Activated CD8-positive, alpha-beta memory T cell treated with anti-CD3 and anti-CD28 coated beads, Interleukin-2, amount 50 U/mL, for 24 hours (primary cell): ENCODE results near the gene ARHGEF19.

Experiments used
- DNase-seq: peaks from one replicate; pipeline ENCODE4 v3.0.0-alpha.2; 2020; ENCODE audit errors: extremely low read depth

The ARHGEF19 gene

GRCh38 chr1:16244650-16245285, 32.3 kb upstream of the ARHGEF19 start:
- DNase-seq = no peak

GRCh38 chr1:16243936-16244649, 31.6 kb upstream of the ARHGEF19 start:
- DNase-seq = peak; percentile 55

- no peak for DNase-seq
Measured at GRCh38 chr1:16243215-16243610, 30.8 kb upstream of the ARHGEF19 start.

GRCh38 chr1:16242556-16243214, 30.2 kb upstream of the ARHGEF19 start:
- no peak for DNase-seq

- DNase-seq = no peak
Measured at GRCh38 chr1:16241221-16241708, 28.8 kb upstream of the ARHGEF19 start.

GRCh38 chr1:16239972-16240491, 27.6 kb upstream of the ARHGEF19 start:
- DNase-seq = no peak

- no peak for DNase-seq
Measured at GRCh38 chr1:16237343-16237830, 24.9 kb upstream of the ARHGEF19 start.

GRCh38 chr1:16236511-16237342, 24.3 kb upstream of the ARHGEF19 start, which contains the start of gene CPLANE2:
CPLANE2 (minus strand) TSS chr1:16237183; CDS start chr1:16236742, 441 bp downstream.
- peak; percentile 86 for DNase-seq

- DNase-seq = no peak
Measured at GRCh38 chr1:16235944-16236510, 23.6 kb upstream of the ARHGEF19 start.

- DNase-seq = no peak
Measured at GRCh38 chr1:16235347-16235746, 22.9 kb upstream of the ARHGEF19 start.

GRCh38 chr1:16233431-16233830, 21.0 kb upstream of the ARHGEF19 start:
- no peak for DNase-seq

GRCh38 chr1:16232316-16232710, 19.9 kb upstream of the ARHGEF19 start:
- DNase-seq = no peak

GRCh38 chr1:16231331-16232315, 19.2 kb upstream of the ARHGEF19 start:
- no peak for DNase-seq

GRCh38 chr1:16230744-16231143, 18.3 kb upstream of the ARHGEF19 start:
- no peak for DNase-seq

GRCh38 chr1:16229976-16230740, 17.7 kb upstream of the ARHGEF19 start:
- DNase-seq = no peak

GRCh38 chr1:16226490-16227179, 14.2 kb upstream of the ARHGEF19 start:
- no peak for DNase-seq

GRCh38 chr1:16226129-16226489, 13.7 kb upstream of the ARHGEF19 start:
- DNase-seq = no peak

GRCh38 chr1:16224472-16224871, 12.0 kb upstream of the ARHGEF19 start:
- no peak for DNase-seq
